Adipocyte (in vitro differentiated cells): ENCODE measurements around the gene RABIF.
"Not testable (repeated sequence)": the region's sequence is repeated elsewhere in the genome, so short reads cannot be mapped to it uniquely, and the experiment has no call there.

Source experiments
- DNase-seq: peaks from one replicate; pipeline ENCODE4 v3.0.0-alpha.2; 2015; ENCODE audit warnings: low read depth
- H3K27me3 ChIP-seq: replicated peaks from 2 replicates; pipeline ENCODE4 v1.7.0; 2013; ENCODE audit warnings: mild to moderate bottlenecking, low read length, moderate library complexity; ENCODE audit not compliant: control insufficient read depth, insufficient read depth
- H3K36me3 ChIP-seq: 2 replicates; pipeline ENCODE4 v1.7.0; 2013; ENCODE audit warnings: low read length, mild to moderate bottlenecking, moderate library complexity; ENCODE audit not compliant: control insufficient read depth, insufficient read depth, severe bottlenecking
- H3K4me1 ChIP-seq: 2 replicates; pipeline ENCODE4 v1.7.0; 2013; ENCODE audit warnings: mild to moderate bottlenecking, low read length, moderate library complexity; ENCODE audit not compliant: control insufficient read depth, insufficient read depth
- H3K4me3 ChIP-seq: 2 replicates; pipeline ENCODE4 v1.7.0; 2013; ENCODE audit warnings: mild to moderate bottlenecking, low read length, moderate library complexity
- H3K9ac ChIP-seq: 2 replicates; pipeline ENCODE4 v1.7.0; 2013; ENCODE audit warnings: mild to moderate bottlenecking, low read length, moderate library complexity
- H3K9me3 ChIP-seq: 2 replicates; pipeline ENCODE4 v1.7.0; 2013; ENCODE audit warnings: mild to moderate bottlenecking, low read length, moderate library complexity; ENCODE audit not compliant: control insufficient read depth

The RABIF gene

DNA sequence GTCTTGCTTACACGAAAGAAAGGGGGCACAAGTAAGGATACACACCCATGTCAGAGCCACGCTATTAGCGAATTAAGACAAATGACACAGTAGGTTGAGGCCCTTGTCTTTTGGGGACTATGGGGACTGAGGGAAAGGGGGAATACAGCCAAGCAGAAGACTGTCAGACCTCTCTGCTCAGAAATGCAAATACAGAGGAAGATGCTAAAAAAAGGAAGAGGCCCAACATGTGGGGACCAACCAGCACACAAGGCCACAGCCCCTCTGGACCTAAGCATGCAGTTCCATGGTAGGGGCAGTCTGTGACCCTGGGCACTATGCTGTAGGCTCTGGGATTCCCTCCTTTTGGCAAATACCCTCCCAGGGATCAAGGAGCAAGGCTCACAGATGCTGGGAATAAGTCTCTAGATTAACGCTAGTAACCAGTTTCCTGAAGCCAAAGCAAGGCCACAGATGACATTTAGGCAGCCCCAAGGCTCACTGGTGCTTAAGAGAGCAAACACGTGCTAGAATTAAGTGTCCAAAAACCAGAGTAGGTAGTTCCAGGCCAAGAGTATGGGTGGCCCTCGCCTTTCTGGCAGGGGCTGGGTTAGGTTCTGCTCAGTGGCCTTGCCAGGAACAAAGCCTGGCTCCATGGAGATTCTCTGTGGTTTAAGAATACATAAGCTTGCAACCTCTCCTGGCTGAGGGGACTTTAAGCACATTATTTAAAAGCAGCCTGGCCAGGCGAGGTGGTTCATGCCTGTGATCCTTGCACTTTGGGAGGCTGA lies 38.2 kb downstream of the RABIF start:
- no peak for DNase-seq
- Histone ChIP-seq H3K4me1 (no peaks in the 10 kb centered on the region), H3K9ac (no peak overlapping the region), H3K4me3 (no peak overlapping the region), H3K36me3 (no peaks in the 10 kb centered on the region), H3K9me3 (no peaks in the 10 kb centered on the region), H3K27me3 (peaks cover 12% of the 10 kb centered on the region)

DNA sequence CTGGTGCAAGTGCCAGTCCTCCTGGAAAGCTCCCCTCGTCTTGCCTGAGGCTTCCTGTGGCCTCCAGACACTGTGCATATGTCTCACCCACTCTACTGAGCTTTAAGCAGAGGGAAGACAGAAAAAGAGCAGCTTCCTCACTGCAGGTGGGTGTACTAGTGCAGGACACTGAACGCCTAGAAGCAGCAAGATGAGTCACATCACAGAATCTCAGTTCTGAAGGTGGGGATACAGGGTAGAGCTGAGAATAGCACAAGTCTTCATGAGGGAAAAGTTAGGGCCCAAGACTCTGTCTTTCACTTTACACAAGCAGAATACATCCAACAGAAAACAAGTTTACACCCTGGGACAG lies 40.8 kb downstream of the RABIF start:
- no peaks in the 10 kb centered on the region for H3K4me1 ChIP-seq
- H3K4me3 ChIP-seq: no peak overlapping the region
- no peaks in the 10 kb centered on the region for H3K9me3 ChIP-seq
- H3K36me3 ChIP-seq: no peaks in the 10 kb centered on the region
- H3K9ac ChIP-seq: no peak overlapping the region
- H3K27me3 ChIP-seq: peaks cover 26% of the 10 kb centered on the region
- DNase-seq: no peak

DNA sequence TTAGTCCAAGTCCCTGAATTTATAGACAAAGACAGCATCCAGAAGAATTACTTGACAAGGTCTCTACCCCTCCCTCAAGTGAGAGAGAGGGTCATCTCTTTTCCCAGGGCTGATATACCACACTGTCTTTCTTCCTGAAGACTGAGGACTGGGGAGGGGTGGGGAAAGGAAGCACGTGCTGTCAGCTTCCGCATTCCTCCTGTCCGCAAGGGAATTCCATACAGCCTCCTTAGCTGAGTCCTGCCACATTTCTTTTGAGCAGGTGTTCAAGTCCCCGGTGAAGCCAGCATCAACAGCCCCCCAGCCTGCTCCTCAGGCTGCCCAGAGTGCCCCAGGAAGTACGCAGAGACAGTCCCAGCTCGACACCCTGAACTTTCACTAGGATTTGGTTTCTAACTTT lies 44.0 kb downstream of the RABIF start:
- Histone ChIP-seq H3K27me3 (peaks cover 32% of the 10 kb centered on the region), H3K36me3 (no peaks in the 10 kb centered on the region), H3K9ac (no peak overlapping the region), H3K9me3 (no peaks in the 10 kb centered on the region), H3K4me1 (no peaks in the 10 kb centered on the region), H3K4me3 (no peak overlapping the region)
- DNase-seq: no peak

DNA sequence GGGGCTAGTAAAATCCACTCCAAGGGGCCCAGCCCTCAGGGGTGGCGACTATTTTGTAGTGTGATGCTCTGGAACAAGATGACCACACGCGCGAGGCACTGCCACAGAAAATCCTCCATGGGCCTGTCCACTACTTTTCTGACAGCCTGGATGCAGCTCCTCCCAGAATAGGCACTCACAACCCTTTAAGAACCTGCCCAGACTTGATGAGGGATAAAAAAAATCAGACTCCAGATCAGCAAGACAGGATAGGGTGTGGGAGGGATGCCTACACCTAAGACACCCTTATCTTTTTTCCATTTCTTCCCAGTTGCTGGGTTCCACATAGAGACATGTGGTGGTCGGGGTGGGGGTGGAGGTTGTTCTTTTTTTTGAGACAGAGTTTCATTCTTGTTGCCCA lies 44.7 kb downstream of the RABIF start:
- Histone ChIP-seq H3K9me3 (no peaks in the 10 kb centered on the region), H3K27me3 (peaks cover 32% of the 10 kb centered on the region), H3K36me3 (no peaks in the 10 kb centered on the region), H3K9ac (no peak overlapping the region), H3K4me1 (no peaks in the 10 kb centered on the region), H3K4me3 (no peak overlapping the region)
- no peak for DNase-seq

DNA sequence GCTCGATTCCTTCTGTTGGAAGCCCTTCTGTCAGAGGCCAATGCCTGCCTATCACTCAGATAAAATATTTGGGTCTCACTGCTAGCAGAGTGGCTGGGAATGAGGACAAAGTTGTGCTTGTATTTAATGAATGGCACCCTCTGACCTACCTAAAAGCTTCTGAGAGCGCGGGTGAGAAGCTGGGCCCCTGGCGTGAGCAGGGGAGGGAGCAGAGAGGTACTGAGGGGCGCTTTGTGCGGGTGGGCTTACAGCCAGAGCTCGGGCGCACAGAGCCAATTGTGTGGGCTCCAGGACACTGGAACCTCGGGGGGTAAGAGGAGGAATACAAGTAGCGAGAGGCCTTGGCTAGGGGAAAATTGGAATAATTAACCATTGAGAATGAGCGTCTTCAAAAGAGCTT lies 45.9 kb downstream of the RABIF start:
- no peaks in the 10 kb centered on the region for H3K36me3 ChIP-seq
- no peaks in the 10 kb centered on the region for H3K9me3 ChIP-seq
- H3K4me3 ChIP-seq: no peak overlapping the region
- H3K4me1 ChIP-seq: no peaks in the 10 kb centered on the region
- no peak overlapping the region for H3K9ac ChIP-seq
- no peak for DNase-seq
- H3K27me3 ChIP-seq: peaks cover 24% of the 10 kb centered on the region

DNA sequence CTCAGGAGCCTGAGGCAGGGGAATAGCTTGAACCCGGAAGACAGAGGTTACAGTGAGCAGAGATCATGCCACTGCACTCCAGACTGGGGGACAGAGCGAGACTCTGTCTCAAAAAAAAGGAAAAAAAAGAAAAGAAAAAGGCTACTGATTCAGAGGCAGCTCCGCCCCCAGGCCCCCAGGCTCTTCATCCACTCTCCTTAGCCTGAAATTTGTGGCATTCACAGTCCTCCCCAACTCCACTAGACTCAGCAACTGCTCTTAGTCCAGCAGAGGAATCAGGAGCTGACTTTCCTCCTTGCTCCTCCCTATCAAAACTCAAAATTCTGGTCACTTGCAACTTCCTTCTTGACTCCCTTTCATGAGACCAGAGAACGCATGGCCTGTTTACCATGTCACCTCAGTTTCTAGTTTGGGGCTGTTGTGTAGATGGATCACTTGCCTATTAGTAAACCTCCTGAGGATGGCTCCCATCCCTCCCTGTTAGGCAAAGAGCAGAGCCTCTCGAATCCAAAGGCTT lies 51.1 kb downstream of the RABIF start:
- Histone ChIP-seq H3K9ac (no peak overlapping the region), H3K9me3 (no peaks in the 10 kb centered on the region)
- no peak for DNase-seq

DNA sequence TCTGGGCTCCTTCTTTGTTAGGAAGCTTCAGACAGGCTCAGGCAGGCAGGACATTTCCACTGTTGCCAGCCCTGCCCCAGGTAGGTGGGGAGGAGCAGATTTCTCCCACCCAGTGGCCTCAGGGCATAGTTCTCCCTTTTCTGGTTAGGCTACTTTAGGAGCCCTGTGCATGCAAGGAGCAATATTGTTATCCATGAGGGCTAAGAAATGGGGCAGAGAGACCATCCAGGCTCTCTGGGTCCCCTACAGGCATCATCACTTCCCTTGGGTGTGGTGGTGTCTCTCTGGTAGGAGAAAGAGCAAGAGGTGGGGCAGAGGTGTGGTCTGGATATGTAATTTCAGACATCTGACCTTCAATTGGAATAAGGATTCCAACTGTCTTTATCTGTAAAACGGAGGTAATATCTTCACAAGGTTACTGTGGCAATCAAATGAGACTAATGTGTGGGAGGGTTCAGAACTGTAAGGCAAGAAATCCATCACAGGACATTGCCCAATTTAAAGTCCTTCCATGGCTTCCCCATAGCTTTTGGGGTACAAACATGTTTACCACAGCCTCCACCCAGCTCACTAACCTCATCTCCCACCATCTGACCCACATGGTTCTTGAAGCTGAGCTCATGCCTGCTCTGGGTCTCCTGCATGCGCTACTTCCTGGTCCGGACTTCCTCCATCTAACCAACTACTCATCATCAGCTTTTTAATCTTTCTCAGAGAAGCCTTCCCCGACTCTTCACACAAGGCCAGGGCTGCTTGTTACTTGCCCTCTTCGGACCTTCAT lies 52.1 kb downstream of the RABIF start:
- Histone ChIP-seq H3K36me3 (no peaks in the 10 kb centered on the region), H3K4me3 (no peak overlapping the region), H3K4me1 (no peaks in the 10 kb centered on the region), H3K27me3 (peaks cover 28% of the 10 kb centered on the region), H3K9ac (no peak overlapping the region), H3K9me3 (no peaks in the 10 kb centered on the region)
- DNase-seq: no peak

More for the DNA sequence above, 51.1 kb downstream of the RABIF start:
- Histone ChIP-seq H3K4me3 (no peak overlapping the region), H3K36me3 (no peaks in the 10 kb centered on the region), H3K27me3 (peaks cover 28% of the 10 kb centered on the region), H3K4me1 (no peaks in the 10 kb centered on the region)

DNA sequence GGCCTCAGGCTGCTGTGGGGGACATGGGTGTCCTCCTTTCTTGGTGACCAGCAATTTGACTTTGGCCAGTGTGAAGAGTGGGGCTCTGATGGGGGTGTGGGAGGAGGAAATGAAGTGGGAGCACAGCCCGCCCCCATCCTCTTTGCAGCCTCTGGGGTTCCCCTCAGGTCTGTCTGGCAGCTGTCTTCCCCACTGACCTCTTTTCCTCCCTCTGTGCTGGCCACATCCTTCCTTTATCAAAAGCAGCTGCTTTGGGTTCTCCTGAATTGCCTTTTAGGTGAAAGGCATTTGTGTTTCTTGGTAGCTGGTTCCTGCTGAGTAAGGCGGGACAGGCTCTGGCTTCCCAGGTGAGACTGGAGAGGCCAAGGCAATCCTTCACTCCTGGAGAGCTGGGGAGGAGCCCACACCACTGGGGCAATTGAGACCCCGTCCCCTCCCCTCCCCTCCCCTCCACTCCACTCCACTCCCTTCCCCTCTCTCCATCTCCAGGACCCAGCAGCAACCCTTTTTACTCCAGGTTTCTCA lies 53.3 kb downstream of the RABIF start:
- no peak overlapping the region for H3K9ac ChIP-seq
- DNase-seq: peak; percentile 14
- no peaks in the 10 kb centered on the region for H3K4me1 ChIP-seq
- H3K9me3 ChIP-seq: no peaks in the 10 kb centered on the region
- H3K27me3 ChIP-seq: peaks cover 24% of the 10 kb centered on the region
- no peaks in the 10 kb centered on the region for H3K36me3 ChIP-seq
- no peak overlapping the region for H3K4me3 ChIP-seq

DNA sequence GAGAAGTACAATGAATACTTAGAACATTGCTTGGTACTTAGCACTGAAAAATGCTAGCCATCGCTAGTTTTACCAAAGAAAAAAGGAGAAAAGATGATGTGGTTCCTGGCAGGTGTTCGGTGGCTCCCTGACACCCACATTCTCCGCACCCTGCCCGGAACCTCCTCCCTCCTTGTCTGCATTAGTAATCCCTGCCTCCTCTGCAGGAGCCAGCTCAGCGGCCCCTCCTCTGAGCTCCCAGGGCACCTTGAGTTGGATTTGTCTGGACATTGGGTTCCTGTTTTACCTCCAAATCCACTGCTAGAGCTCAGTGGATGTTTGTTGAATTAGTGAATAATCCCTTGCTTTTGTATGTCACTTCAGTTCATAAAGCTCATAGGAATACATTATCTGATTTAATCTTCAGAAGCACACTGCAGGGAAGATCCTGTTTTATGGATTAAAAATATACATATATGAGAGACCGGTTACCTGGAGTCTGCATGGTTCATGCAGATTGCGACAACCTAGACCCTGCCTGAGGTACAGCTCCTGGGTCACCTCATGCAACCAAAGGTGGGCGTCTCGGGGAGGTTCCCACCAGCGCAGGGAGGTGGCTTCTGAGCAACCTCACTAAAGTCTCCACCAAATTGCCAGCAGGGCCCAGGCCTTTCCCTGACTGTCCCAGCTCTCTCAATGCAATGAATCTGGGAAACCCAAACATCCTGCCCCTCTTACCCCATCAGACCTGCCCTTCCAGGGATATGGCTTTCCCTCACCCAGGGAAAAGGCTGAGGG lies 54.0 kb downstream of the RABIF start:
- H3K36me3 ChIP-seq: no peaks in the 10 kb centered on the region
- no peak overlapping the region for H3K9ac ChIP-seq
- H3K27me3 ChIP-seq: peaks cover 24% of the 10 kb centered on the region
- DNase-seq: no peak
- H3K4me1 ChIP-seq: no peaks in the 10 kb centered on the region
- no peak overlapping the region for H3K4me3 ChIP-seq
- H3K9me3 ChIP-seq: no peaks in the 10 kb centered on the region

DNA sequence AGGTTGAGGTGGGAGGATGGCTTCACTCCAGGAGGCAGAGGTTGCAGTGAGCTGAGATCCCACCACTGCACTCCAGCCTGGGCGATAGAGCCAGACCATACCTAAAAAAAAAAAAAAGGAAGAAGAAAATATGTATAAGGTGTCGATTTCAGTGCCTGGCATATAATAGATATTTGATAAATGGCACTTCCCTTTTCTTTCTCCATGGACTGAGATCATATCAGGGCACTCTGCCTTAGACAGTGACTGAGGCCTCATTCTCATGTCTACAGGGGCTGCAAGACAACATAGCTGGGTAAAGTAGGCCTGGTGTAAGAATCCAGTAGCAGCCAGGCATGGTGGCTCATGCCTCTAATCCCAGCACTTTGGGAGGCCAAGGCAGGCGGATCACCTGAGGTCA lies 57.0 kb downstream of the RABIF start:
- Histone ChIP-seq H3K36me3 (no peaks in the 10 kb centered on the region), H3K4me1 (no peaks in the 10 kb centered on the region), H3K9ac (no peak overlapping the region), H3K27me3 (peaks cover 30% of the 10 kb centered on the region), H3K9me3 (no peaks in the 10 kb centered on the region), H3K4me3 (no peak overlapping the region)
- DNase-seq: no peak

DNA sequence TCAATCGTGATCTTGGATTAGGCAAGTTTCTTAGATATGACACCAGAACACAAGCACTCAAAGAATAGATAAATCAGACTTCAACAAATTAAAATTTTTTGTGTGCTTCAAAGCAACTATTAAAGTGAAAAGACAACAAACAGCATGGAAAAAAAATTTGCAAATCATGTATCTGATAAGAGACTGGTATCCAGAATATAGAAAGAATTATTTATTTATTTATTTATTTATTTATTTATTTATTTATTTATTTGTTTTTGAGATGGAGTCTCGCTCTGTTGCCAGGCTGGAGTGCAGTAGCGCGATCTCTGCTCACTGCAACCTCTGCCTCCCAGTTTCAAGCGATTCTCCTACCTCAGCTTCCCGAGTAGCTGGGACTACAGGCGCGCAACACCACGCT lies 59.7 kb downstream of the RABIF start:
- H3K27me3 ChIP-seq: peaks cover 38% of the 10 kb centered on the region
- not testable (repeated sequence) for H3K36me3 ChIP-seq, H3K9ac ChIP-seq, DNase-seq, H3K4me1 ChIP-seq, H3K4me3 ChIP-seq, H3K9me3 ChIP-seq
